Fibroblast of pulmonary artery (primary cell): ENCODE measurements around the gene CLEC4G.

Source experiments
- DNase-seq: peaks from one replicate; pipeline ENCODE4 v3.0.0-alpha.2; 2010; ENCODE audit warnings: low read depth
- H3K4me3 ChIP-seq: replicated peaks from 2 replicates; pipeline ENCODE4 v1.5.1; 2011; ENCODE audit warnings: low read depth, mild to moderate bottlenecking, control low read depth, low read length, moderate library complexity
- TF ChIP-seq, protein P1 (sequence below): IDR thresholded peaks from 2 replicates; pipeline ENCODE4 v1.5.1; 2011; ENCODE audit warnings: mild to moderate bottlenecking, control low read depth, low read length, inconsistent platforms; ENCODE audit errors: missing control alignments

Gene CLEC4G

DNA sequence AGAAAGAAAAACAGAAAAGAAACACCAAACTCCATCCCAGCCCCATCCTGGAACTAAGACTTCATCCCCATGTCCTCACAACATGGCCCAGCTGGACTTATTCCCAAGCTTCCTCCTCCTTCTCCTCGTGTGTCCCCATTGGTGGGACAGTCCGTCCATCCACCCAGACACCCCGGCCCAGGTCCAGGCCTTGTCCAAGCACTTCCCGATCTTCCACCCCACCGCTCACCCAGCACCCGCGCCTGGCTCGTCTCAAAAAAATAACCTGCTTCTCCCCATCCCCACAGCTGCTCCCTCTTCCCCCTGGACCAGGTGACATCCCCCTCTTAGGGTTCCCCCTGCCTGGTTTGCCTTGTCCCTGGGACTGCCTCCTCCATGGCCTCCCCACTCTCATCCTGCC, 28.6 kb downstream of the CLEC4G start:
- no peak for DNase-seq
- no peak overlapping the region for H3K4me3 ChIP-seq
- TF ChIP-seq, protein P1, sequence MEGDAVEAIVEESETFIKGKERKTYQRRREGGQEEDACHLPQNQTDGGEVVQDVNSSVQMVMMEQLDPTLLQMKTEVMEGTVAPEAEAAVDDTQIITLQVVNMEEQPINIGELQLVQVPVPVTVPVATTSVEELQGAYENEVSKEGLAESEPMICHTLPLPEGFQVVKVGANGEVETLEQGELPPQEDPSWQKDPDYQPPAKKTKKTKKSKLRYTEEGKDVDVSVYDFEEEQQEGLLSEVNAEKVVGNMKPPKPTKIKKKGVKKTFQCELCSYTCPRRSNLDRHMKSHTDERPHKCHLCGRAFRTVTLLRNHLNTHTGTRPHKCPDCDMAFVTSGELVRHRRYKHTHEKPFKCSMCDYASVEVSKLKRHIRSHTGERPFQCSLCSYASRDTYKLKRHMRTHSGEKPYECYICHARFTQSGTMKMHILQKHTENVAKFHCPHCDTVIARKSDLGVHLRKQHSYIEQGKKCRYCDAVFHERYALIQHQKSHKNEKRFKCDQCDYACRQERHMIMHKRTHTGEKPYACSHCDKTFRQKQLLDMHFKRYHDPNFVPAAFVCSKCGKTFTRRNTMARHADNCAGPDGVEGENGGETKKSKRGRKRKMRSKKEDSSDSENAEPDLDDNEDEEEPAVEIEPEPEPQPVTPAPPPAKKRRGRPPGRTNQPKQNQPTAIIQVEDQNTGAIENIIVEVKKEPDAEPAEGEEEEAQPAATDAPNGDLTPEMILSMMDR, result no peak

DNA sequence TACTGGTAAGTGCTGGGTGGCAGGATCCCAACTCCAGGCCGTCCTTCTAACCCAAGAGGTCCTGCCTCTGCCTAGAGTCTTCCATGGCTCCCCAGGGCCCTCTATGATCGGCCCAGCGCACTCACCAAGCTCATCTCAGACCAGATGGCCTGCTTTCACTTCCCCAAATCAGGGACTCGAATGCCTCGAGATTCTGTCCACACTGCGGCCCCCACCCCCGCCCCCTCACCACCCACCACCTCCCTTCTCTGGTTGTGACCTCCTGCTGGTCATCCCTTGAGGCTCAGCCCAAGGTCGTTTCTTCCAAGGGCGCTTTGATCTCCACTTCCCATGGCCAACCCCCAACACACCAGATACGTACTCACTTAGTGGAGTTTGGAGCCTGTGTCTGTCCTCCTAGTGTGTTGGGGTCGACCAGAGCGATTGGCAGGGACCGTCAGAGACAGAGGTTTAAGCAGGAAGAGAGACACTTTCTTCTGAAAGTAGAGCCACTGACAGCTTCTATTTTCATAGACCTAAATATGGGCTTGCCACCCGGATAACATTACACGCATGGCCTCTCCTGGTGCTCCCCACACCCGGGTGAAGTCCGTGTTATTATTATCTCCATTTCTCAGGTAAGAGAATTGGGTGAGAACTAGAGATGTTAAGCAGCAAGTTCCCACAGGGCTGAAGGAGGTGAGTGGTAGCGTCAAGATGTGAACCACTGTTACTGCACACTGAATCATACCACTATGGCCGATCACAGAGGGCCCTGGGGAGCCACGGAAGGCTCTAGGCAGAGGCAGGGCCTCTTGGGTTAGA, 30.1 kb downstream of the CLEC4G start, which contains the start of gene FCER2:
FCER2 (minus strand) TSS at position 478 of the 804 bp plus-strand sequence. CDS start 2,371 bp downstream, outside the sequence.
- DNase-seq, result no peak
- no peak within 1 kb of the TSS for H3K4me3 ChIP-seq
- TF ChIP-seq, protein P1, result no peak

DNA sequence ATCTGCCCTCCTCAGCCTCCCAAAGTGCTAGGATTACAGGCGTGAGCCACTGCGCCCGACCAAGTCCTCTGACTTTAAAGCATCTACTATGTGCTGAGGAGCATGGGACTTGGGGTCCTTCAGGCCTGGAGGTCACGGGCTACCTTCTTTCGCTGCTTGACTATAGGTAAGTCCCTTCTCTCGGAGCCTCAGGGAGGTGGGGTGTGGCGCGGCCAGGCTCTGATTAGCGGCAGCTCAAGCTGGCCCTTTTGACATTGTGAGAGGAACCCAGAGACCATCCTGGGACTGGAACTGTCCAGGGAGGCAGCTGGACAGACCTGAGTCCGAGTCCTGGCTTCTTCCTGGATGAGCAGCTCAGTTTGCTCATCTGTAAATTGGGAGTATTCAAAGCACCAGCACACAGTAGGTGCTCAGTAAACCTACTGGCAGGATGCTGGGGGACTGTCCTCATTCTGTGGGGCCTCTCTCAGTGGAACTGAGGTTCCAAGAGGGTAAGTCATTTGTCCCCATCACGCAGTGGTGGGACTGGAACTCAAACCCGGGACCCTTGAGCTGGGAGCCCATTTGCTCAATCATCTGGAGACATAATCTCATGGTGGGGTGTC, 30.8 kb downstream of the CLEC4G start:
- H3K4me3 ChIP-seq, result no peak overlapping the region
- TF ChIP-seq, protein P1, result no peak
- DNase-seq, result no peak

DNA sequence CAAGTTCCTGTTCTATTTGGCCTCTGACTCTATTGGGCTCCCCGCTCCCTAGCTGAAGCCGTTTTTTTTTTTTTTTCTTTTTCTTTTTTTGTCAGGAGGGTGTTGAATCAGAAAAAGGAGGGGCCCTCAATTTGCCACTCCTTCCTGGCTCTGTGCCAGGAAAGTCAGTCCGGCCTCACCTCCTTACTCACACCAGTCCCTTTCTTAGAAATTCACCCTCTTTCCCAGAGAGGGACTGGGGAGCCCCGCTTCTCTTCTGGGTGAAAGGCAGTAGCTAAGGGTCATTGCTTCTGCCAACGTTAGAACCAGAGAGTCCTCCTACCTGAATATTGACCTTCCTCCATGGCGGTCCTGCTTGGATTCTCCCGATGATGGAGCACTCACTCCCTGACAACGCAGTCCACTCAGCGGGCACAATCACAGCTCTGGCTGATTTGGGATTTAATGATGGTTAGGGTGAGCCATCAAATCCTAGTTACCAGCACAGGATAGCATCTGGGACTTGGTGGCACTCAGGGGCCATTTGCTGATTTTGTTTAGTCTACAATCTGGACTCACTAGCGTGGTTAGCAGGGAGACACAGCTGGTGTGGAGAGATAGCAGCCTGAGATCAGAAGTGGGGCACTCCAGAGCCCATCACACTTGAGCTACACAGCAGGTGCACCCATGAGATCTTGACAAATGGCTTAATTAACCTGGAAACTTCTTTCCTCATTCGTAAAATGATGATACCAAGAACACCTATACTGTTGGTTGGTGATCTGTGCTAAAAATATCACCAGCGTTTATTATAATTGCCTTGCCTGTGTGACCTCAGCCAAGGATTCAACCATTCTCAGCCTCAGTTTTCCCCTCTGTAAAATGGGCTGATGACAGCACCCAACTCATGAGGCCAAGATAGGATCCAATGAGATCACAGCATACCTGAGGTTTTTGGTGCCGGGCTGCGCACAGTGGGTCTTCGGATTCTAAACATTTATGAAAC, 32.2 kb downstream of the CLEC4G start:
- TF ChIP-seq, protein P1, result no peak
- no peak for DNase-seq
- no peak overlapping the region for H3K4me3 ChIP-seq

DNA sequence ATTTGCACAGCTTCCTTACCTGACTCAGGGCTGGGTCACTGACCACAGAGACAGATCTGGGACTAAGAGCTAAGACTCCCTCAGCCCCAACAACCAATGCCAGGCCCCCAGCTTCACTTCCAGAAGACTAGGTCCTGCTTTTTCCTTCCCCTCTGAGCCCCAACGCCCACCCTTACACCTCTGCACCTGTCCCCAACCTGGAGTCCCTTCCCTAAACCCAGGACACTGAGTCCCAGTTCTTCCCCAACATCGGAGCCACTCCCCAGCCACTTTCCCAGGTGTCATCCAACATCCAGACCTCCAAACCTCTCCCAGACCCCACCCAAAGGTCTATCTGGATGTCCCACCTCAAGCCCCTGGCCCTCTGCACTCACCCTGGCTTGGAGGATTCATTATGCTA, 32.9 kb downstream of the CLEC4G start:
- no peak overlapping the region for H3K4me3 ChIP-seq
- no peak for DNase-seq
- TF ChIP-seq, protein P1, result no peak

DNA sequence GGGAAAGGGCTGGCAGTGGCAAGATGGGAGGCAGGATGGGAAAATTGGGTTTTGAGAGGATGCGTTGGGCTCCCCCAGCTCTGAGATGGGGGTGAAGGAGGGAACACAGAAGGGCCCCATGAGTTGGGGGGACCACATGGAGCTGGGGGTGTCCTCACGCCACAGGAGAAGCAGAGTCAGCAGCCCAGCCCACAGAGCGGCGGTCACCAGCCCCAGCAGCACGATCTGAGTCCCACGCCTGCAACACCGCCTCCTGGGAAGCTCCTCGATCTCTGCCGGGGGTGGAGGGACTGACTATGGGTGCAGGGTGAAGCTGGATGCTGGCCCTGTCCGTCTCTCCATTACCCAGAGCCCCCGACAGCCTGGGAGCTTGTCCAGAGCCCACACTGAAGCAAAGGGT, 33.3 kb downstream of the CLEC4G start:
- H3K4me3 ChIP-seq, result no peak overlapping the region
- no peak for DNase-seq
- TF ChIP-seq, protein P1, result no peak
